Suprapubic skin (tissue), 4 donors: Measurements from ENCODE around the gene CDYL2.

Source experiments
- CTCF ChIP-seq, 2 donors: fragments of 200-600 bp in 1 of 2; fragments of 450-650 bp in 1 of 2; sonication (generic) in 1 of 2; IDR thresholded peaks; one replicate each; pipeline ENCODE4 v1.5.1; 2016 to 2019; ENCODE audit warnings: antibody characterized with exemption in 2 of 2, mild to moderate bottlenecking in 1 of 2, moderate library complexity in 1 of 2
- POLR2A ChIP-seq, 2 donors: fragments of 450-650 bp; IDR thresholded peaks; one replicate each; pipeline ENCODE4 v1.6.1; 2017; ENCODE audit warnings: antibody characterized with exemption in 2 of 2, mild to moderate bottlenecking in 2 of 2, moderate library complexity in 2 of 2
- POLR2AphosphoS5 ChIP-seq, 3 donors: sonication (generic); formaldehyde crosslinking; IDR thresholded peaks; one replicate each; pipeline ENCODE4 v1.6.1; 2017; ENCODE audit warnings: antibody characterized with exemption in 3 of 3

GRCh38 chr16:80664786-80665185 lies 139.6 kb downstream of the CDYL2 start:
- TF ChIP-seq CTCF (IDR thresholded peaks at IDR 0.05) (no peak), POLR2AphosphoS5 (IDR thresholded peaks at IDR 0.05) (no peak), POLR2A (IDR thresholded peaks at IDR 0.05) (no peak)
